Activated CD8-positive, alpha-beta memory T cell treated with anti-CD3 and anti-CD28 coated beads, Interleukin-2, amount 50 U/mL, for 4 hours (primary cell): ENCODE measurements around the gene PCDH1.

ENCODE experiments used
- DNase-seq: peaks from one replicate; pipeline ENCODE4 v3.0.0-alpha.2; 2020

Gene PCDH1

GRCh38 chr5:141805874-141806595, 72.2 kb downstream of the PCDH1 start:
- DNase-seq = no peak

DNA sequence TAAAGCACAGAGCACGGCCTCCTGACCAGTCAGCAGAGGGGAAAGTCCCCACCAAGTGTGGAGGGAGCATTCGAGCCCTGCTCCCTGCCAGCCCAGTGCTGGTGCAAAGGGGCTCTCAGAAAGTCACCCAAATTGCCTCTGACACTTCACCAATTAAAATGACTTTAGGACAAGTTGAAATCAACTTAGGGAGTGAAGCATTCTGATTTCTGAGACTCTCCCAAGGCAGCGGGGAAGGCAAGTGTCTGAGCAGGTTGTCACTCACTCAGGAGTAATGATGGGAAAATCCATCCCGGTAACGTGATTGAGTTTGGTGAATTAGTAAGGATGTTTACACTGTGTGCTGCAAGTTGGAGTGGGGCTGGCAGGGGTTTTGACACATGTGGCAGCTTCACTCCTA, 73.7 kb downstream of the PCDH1 start:
- DNase-seq = no peak
